GM12801 (cell line): ENCODE results near the gene NUTM2G.
"Not testable (repeated sequence)": the region's sequence is repeated elsewhere in the genome, so short reads cannot be mapped to it uniquely, and the experiment has no call there.

Experiments used
- CTCF ChIP-seq: IDR thresholded peaks from one replicate; pipeline ENCODE4 v1.5.1; 2011; ENCODE audit warnings: control low read depth; ENCODE audit not compliant: insufficient read length; ENCODE audit errors: extremely low read depth

Gene NUTM2G

GRCh38 chr9:96928543-96928942 is at the start of gene NUTM2G:
Gene NUTM2G (plus strand): TSS chr9:96928843. CDS start chr9:96929025, 182 bp downstream.
- TF ChIP-seq CTCF, result not testable (repeated sequence)

DNA sequence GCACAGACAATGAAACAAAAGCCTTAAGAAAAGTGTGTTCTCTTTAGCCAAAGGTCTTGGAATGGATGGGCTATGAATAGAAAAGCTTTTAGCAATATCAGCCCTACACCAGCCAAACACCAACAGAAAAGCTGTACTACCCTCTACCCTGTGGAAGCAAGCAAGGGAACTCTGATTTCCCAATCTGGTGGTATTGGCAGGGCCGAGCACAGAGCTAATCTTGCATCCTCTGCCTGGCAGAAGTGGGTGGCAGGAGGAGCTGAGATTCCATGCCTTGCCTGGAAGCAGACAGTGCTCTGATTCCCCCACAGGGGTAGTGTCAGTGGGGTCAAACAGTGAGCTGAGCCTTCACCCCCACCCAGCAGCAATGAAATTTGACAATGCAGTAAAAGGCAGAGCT is 44.7 kb upstream of the NUTM2G start:
- no peak for TF ChIP-seq CTCF

GRCh38 chr9:96884443-96884842 is 44.2 kb upstream of the NUTM2G start:
- TF ChIP-seq CTCF, result no peak

GRCh38 chr9:96885424-96885823 is 43.2 kb upstream of the NUTM2G start:
- TF ChIP-seq CTCF, result no peak

DNA sequence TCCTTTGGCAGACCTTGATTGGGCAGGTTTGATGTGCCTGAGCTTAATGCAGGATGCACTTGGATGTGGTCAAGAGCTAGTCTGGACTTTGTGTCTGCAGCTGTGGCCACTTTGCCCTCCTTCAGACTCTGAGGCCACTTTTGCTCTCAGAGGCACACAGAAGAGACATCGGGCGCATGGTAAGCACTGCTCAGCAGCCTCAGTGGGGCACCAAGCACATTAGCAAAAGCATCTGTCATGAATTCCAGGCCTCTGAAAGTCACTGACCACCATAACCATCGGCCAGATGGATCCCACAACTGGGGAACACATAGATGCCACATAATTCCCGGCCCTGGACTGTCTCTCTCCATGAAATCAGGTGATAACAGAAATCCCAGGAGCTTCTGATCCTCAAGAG is 40.1 kb upstream of the NUTM2G start:
- no peak for TF ChIP-seq CTCF

GRCh38 chr9:96892131-96892530 is 36.5 kb upstream of the NUTM2G start:
- no peak for TF ChIP-seq CTCF
